ENCODE measurements around the gene LPIN2. TPM values are rescaled to one million over a fixed set of nuclear protein-coding genes. Genes with fewer than 3 reads are reported as not detected.
"Not testable (repeated sequence)": the region's sequence is repeated elsewhere in the genome, so short reads cannot be mapped to it uniquely, and the experiment has no call there.

Gene LPIN2
- polyA plus RNA-seq, 10 donors: 13.4 to 20.1 (median 14.9) TPM

GRCh38 chr18:3048121-3048520 lies 35.2 kb upstream of the LPIN2 start:
- DNase-seq: no peak

DNA sequence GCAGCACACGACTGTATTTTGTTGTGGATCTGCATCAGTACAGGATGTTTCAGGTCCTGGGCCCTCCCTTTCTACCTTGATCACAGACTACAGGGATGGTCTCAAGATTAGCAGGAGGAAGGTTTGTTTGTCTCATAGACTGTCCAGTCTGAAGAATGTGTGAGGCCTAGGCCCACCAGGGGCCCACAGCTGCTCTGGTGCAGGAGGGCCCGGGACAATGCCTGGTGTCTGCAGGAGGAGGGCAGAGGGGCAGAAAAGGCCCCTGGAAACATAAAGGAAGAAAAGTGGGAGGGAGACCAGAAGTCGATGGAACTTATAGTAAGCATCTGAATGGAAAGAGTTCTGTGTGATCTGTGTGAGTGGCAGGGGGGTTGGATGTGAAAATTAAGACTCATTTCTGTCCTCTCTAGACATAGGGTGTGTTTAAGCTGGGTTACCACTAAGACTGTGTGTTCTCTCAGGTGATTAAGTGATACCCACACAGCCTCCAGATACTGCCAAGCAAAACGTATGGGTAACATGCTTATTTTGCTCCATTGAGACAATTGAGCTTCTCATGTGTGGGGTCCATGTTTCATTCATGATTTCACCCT lies 33.4 kb upstream of the LPIN2 start:
- no peak for DNase-seq

- peak in 1 of 3 donors; percentile 22 for DNase-seq
These were observed 32.2 kb upstream of the LPIN2 start for GRCh38 chr18:3044931-3045698.

DNA sequence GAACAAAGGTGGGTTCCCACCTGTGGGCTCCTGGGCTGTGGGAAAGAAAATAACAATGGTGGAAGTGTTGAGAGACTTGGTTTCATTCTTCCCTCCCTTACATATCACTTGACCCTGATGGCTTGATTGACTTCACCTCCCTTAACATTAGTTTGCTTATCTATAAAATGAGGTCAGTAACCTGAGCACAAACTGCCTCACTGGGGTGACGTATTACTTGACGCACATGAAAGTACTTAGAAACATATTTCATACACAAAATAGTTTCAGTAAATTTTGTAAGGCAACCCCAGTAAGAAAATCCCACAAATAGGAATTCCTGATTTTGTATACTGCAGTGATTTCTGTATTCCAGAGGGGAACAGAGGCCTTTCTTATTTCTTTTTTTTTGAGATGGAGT lies 29.4 kb upstream of the LPIN2 start:
- DNase-seq: no peak

- DNase-seq: no peak
These were observed 28.9 kb upstream of the LPIN2 start for GRCh38 chr18:3041843-3042242.

DNA sequence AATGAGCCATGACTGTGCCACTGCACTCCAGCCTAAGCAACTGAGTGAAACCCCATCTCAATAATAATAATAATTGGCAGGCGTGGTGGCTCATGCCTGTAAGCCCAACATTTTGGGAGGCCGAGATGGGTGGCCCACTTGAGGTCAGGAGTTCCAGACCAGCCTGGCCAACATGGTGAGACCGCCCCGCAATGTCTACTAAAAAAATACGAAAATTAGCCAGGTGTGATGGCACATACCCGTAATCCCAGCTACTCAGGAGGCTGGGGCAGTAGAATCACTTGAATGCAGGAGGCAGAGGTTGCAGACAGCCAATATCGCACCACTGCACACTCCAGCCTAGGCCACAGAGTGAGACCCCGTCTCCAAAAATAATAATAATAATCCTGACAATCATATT lies 27.9 kb upstream of the LPIN2 start:
- no peak for DNase-seq

- no peak for DNase-seq
These were observed 27.2 kb upstream of the LPIN2 start for GRCh38 chr18:3040173-3040572.

GRCh38 chr18:3037423-3037915 lies 24.5 kb upstream of the LPIN2 start:
- DNase-seq: no peak

GRCh38 chr18:3036108-3036507 lies 23.2 kb upstream of the LPIN2 start:
- DNase-seq: no peak

DNA sequence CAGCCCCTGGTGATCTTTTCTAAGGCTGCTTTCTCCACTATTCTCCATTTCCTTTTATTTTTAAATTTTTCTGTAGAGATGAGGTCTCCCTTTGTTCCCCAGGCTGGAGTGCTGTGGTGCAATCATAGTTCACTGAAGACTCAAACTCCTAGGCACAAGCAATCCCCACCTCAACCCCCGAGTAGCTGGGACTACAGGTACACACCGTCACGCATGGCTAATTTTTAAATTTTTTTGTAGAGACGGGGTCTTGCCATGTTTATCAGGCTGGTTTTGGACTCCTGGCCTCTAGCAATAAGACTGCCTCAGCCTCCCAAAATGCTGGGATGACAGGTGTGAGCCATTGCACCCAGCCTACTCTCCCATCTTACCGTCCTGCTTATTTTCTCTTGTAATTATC lies 22.7 kb upstream of the LPIN2 start:
- no peak for DNase-seq

DNA sequence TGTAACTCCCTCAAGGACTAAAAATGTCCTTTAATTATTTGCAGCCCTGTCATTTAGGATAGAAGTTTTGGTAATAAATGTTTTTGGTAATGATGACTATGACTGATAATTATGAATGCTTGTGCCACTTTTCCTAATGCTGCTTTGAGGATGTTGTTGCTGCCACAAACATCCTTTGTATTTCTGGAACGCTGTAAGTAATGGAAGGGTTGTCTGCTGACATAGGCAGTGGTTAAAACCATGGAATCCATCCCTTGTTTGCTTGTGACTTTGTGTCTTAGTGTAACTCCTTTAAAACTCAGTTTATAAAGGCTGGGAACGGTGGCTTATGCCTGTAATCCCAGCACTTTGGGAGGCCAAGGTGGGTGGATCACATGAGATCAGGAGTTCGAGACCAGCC lies 19.8 kb upstream of the LPIN2 start:
- DNase-seq: no peak

DNA sequence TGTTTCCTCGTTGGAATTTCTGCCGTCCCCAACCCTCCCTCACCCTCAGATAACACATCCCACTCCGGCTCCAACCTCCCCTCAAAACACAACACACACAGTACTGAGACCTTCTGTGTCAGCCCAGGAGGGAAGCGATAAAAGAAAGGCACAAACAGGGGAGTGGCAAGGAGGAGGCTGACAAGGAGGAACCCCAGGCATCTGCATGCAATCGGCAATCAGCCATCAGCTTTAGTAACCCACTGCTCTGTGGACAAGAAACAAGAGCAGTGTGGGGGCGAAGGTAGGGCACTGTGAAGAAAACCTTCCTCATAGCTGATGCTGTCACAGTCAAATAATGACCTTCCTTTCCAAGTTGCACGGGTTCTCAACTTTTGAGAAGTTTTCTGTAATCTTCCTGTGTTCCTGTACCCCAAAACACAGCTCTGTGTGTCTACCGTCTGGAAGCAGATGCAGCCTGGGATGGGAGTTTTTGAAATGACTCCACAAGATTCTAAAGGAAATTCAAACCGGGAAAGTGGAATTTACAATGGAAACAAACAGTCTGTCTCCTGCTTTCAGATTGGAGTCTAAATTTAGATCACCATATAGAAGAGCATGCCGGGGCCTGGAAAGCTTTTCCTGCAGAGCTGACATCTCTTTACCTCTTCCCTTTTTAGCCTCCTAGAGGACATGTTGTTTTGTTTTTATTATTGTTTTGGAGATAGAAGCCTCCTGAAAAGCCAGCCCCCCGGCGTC lies 16.4 kb upstream of the LPIN2 start:
- peak; percentile 49 to 80 (median 53) for DNase-seq

GRCh38 chr18:3028115-3028514 lies 15.2 kb upstream of the LPIN2 start:
- not testable (repeated sequence) for DNase-seq

DNA sequence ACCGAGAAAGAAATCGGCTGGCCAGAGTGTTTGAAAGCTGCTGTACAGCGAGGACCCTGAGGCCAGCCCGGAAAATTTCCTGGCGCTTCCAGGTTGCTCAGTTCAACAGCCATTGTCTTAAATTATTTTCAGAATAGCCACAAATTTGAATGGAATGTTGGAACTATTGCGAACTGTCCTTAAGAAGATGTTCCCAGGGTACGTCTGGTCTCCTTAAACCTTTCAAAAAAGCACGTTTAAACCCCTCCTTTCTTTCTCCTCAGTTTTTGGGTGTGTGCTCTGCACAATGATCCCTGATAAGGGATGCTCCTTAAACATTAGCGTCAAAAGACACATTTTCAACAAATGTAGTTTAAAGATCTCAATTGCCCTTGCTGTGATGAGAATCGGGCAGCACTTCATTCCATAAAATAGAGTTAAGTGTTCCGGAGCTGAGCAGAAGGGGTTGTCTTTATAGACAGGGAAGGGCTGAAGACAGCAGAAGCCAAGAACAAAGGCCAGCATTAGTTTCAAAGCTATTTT lies 14.5 kb upstream of the LPIN2 start:
- peak in 2 of 3 donors; percentile 47 to 74 for DNase-seq

- no peak for DNase-seq
These were observed 12.6 kb upstream of the LPIN2 start for GRCh38 chr18:3025544-3025943.

DNA sequence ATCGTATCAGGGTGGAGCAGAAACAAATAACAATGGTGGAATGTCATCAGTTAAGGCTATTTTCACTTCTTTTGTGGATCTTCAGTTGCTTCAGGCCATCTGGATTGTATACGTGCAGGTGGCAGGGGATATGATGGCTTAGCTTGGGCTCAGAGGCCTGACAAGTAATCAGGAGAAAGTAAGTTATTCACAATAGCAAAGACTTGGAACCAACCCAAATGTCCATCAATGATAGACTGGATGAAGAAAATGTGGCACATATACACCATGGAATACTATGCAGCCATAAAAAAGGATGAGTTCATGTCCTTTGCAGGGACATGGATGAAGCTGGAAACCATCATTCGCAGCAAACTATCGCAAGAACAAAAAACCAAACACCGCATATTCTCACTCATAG lies 10.7 kb upstream of the LPIN2 start:
- not testable (repeated sequence) for DNase-seq

GRCh38 chr18:3016585-3017297 lies 3.8 kb upstream of the LPIN2 start:
- peak in 1 of 3 donors; percentile 30 for DNase-seq

DNA sequence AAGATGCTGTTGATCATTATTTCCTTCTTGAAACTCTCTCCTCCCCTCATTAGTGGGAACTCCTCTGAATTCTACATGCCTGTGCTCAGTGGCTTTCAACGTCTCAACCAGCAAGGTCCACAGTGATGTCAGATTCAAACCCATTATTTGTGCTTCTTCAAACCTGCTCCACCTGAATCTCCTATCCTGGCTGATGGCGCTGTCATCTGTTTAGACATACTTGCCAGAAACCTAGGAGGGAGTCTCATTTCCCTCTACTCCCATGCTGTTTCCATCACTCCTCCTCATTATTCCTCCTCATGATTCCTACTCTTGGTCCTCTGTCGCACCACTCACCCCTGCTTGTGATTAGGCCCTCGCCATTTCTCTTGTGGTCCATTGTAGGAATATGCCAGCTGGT lies 2.9 kb upstream of the LPIN2 start:
- no peak for DNase-seq

GRCh38 chr18:3015204-3015592 lies 2.3 kb upstream of the LPIN2 start:
- peak in 1 of 3 donors; percentile 22 for DNase-seq

- DNase-seq: peak in 1 of 3 donors; percentile 28
These were observed 1.7 kb upstream of the LPIN2 start for GRCh38 chr18:3014503-3015203.

Measured in muscle of back (tissue), 11 donors.